ENCODE data around the gene RAP1GAP2.
"Not testable (repeated sequence)": the region's sequence is repeated elsewhere in the genome, so short reads cannot be mapped to it uniquely, and the experiment has no call there.

DNA sequence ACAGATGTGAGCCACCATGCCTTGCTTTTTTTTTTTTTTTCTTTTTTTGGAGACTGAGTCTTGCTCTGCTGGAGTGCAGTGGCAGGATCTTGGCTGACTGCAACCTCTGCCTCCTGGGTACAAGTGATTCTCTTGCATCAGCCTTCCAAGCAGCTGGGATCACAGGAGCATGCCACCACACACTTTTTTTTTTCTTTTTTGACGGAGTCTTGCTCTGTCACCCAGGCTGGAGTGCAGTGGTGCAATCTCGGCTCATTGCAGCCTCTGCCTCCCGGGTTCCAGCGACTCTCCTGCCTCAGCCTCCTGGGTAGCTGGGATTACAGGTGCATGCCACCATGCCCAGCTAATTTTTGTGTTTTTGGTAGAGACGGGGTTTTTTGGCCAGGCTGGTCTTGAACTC is 23.1 kb downstream of the RAP1GAP2 start:
- TF ChIP-seq, protein P1, sequence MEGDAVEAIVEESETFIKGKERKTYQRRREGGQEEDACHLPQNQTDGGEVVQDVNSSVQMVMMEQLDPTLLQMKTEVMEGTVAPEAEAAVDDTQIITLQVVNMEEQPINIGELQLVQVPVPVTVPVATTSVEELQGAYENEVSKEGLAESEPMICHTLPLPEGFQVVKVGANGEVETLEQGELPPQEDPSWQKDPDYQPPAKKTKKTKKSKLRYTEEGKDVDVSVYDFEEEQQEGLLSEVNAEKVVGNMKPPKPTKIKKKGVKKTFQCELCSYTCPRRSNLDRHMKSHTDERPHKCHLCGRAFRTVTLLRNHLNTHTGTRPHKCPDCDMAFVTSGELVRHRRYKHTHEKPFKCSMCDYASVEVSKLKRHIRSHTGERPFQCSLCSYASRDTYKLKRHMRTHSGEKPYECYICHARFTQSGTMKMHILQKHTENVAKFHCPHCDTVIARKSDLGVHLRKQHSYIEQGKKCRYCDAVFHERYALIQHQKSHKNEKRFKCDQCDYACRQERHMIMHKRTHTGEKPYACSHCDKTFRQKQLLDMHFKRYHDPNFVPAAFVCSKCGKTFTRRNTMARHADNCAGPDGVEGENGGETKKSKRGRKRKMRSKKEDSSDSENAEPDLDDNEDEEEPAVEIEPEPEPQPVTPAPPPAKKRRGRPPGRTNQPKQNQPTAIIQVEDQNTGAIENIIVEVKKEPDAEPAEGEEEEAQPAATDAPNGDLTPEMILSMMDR (IDR thresholded peaks at IDR 0.05; ENCODE audit: low read depth, low read length, poor library complexity, severe bottlenecking): not testable (repeated sequence)
- TF ChIP-seq EZH2phosphoT487 (IDR thresholded peaks at IDR 0.05; ENCODE audit: borderline replicate concordance, low read length): not testable (repeated sequence)

Measured in DOHH2 (cell line).